Large intestine (tissue), 3 donors: ENCODE data around the gene KDM4C. TPM values are rescaled to one million over a fixed set of nuclear protein-coding genes. Genes with fewer than 3 reads are reported as not detected.

Experiments used
- DNase-seq, 2 donors: peaks; one replicate each; pipeline versions ENCODE4 v3.0.0 to v3.0.0-alpha.2; 2013
- H3K27ac ChIP-seq: one replicate; pipeline ENCODE4 v1.5.1; 2013; ENCODE audit warnings: low read length
- H3K27me3 ChIP-seq: 2 replicates; pipeline ENCODE4 v1.6.1; 2013; ENCODE audit warnings: low read length; ENCODE audit not compliant: control insufficient read depth, insufficient read depth
- H3K36me3 ChIP-seq: 2 replicates; pipeline ENCODE4 v1.6.1; 2013; ENCODE audit warnings: low read length; ENCODE audit not compliant: control insufficient read depth, insufficient read depth
- H3K4me1 ChIP-seq: one replicate; pipeline ENCODE4 v1.6.1; 2013; ENCODE audit warnings: low read length; ENCODE audit not compliant: control insufficient read depth, insufficient read depth
- H3K4me3 ChIP-seq: one replicate; pipeline ENCODE4 v1.5.1; 2013; ENCODE audit warnings: low read length
- H3K9me3 ChIP-seq: one replicate; pipeline ENCODE4 v1.6.1; 2013; ENCODE audit warnings: mild to moderate bottlenecking, low read depth, low read length, moderate library complexity; ENCODE audit not compliant: control insufficient read depth
- WGBS: methylation state at CpG from one replicate; pipeline ENCODE4 v1.1.5; 2013; ENCODE audit warnings: low lambda C conversion rate; ENCODE audit not compliant: insufficient coverage; 5-methylcytosine and 5-hydroxymethylcytosine counted together
- polyA plus RNA-seq: library from polyadenylated mRNA; unstranded; fragments of 120-200 nt; gene quantifications from one replicate; pipeline ENCODE4 v1.2.1, GENCODE V29; 2013

KDM4C gene
- polyA plus RNA-seq, 1 donor, result 27.2 TPM

GRCh38 chr9:6827439-6828145, 69.8 kb downstream of the KDM4C start:
- no peak overlapping the region for H3K4me3 ChIP-seq
- DNase-seq, result peak in 1 of 2 donors; percentile 39
- H3K9me3 ChIP-seq, result no peaks in the 10 kb centered on the region
- no peaks in the 10 kb centered on the region for H3K4me1 ChIP-seq
- H3K27me3 ChIP-seq, result no peaks in the 10 kb centered on the region
- peaks cover 14% of the 10 kb centered on the region for H3K36me3 ChIP-seq
- no CpG with 5 or more reads among the region's 4 CpGs for WGBS
- no peak overlapping the region for H3K27ac ChIP-seq

GRCh38 chr9:6829027-6829426, 71.3 kb downstream of the KDM4C start:
- Histone ChIP-seq H3K4me1 (no peaks in the 10 kb centered on the region), H3K27ac (no peak overlapping the region), H3K36me3 (peaks cover 7% of the 10 kb centered on the region), H3K27me3 (no peaks in the 10 kb centered on the region), H3K4me3 (no peak overlapping the region), H3K9me3 (no peaks in the 10 kb centered on the region)
- WGBS, result no CpG with 5 or more reads among the region's 2 CpGs
- DNase-seq, result peak in 1 of 2 donors; percentile 7

DNA sequence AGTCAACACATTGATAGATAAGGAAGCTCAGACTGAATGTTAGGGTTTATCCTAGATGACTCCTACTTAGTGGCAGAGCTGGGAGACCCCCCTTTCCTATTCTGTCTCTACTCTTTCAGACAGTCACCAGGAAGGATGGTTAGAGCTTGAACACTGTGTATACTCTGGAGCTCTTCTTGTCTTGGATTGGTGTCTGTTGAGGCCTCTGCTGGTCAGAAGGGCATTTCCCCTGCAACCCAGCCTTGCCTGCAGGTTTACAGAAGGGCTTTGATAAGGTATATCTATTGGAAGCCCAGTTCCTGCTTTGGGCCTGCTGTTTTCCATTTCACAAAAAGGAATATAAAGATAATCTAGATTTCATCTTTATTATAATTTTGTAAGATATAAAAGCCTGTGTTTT, 71.8 kb downstream of the KDM4C start:
- Histone ChIP-seq H3K36me3 (peaks cover 8% of the 10 kb centered on the region), H3K27ac (no peak overlapping the region), H3K9me3 (peaks cover 2% of the 10 kb centered on the region), H3K27me3 (no peaks in the 10 kb centered on the region), H3K4me1 (no peaks in the 10 kb centered on the region), H3K4me3 (no peak overlapping the region)
- DNase-seq, result no peak

DNA sequence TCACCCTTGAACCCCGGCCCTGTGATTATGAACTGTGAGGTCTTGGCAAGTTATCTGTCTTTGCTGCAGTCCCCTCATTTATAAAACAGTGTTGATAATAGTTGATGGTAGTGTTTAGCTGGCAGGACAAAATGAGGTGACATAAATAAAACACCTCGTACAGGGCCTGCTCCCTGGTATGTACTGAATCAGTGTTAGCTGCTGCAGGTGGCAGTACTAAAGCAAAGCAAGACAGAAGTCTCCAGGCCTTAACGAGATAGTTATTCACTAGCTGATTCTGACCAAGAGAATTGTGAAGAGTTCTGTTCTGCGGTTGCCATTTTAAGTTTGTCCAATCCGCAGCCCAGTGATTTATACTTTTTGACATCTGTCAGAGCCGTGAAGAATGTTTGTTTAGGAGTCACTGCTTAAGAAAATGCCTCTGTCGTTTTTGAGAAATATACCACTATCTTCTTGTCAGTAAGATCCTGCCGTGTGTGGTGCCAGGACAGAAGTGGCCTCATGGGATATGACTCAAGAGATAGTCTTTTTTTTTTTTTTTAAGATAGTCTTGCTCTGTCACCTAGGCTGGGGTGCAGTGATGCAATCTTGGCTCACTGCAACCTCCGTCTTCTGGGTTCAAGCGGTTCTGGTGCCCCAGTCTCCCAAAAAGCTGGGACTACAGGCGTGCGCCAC, 75.9 kb downstream of the KDM4C start:
- peak in 1 of 2 donors; percentile 43 for DNase-seq
- H3K4me3 ChIP-seq, result no peak overlapping the region
- H3K36me3 ChIP-seq, result peaks cover 12% of the 10 kb centered on the region
- H3K9me3 ChIP-seq, result peaks cover 2% of the 10 kb centered on the region
- no peak overlapping the region for H3K27ac ChIP-seq
- WGBS, result no CpG with 5 or more reads among the region's 12 CpGs
- no peaks in the 10 kb centered on the region for H3K27me3 ChIP-seq
- H3K4me1 ChIP-seq, result no peaks in the 10 kb centered on the region

- no peak overlapping the region for H3K4me3 ChIP-seq
- DNase-seq, result no peak
- no peak overlapping the region for H3K27ac ChIP-seq
- peaks cover 2% of the 10 kb centered on the region for H3K9me3 ChIP-seq
- H3K27me3 ChIP-seq, result no peaks in the 10 kb centered on the region
- WGBS, result no CpG with 5 or more reads among the region's 20 CpGs
- no peaks in the 10 kb centered on the region for H3K4me1 ChIP-seq
- peaks cover 12% of the 10 kb centered on the region for H3K36me3 ChIP-seq
Observed at GRCh38 chr9:6834306-6834705, 76.5 kb downstream of the KDM4C start.

DNA sequence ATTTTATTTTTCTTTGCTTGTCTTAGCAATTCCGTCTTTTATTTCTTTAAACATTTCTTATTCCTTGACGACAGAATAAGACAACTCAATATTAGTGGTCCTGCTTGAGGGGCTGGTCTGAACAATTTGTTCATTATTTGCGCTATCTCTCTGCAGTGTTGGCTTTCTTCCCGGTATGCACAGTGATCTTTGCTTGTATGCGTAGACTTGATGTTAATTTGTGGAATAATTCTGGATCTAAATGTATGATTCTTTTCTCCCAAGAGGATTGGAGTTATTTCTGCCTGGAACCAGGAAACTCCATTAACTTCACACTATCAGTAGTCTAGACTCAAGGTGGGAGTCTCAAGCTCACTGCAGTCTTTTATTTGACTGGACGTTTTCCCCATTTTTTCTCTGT, 80.4 kb downstream of the KDM4C start:
- Histone ChIP-seq H3K36me3 (peaks cover 12% of the 10 kb centered on the region), H3K27me3 (no peaks in the 10 kb centered on the region), H3K4me3 (no peak overlapping the region), H3K27ac (no peak overlapping the region), H3K9me3 (peaks cover 2% of the 10 kb centered on the region), H3K4me1 (no peaks in the 10 kb centered on the region)
- no peak for DNase-seq
- 42% methylated on average over 2 of the region's 6 CpGs for WGBS

- Histone ChIP-seq H3K4me3 (no peak overlapping the region), H3K27ac (no peak overlapping the region), H3K36me3 (no peaks in the 10 kb centered on the region), H3K4me1 (no peaks in the 10 kb centered on the region), H3K9me3 (no peaks in the 10 kb centered on the region), H3K27me3 (no peaks in the 10 kb centered on the region)
- DNase-seq, result no peak
- WGBS, result 100% methylated on average over 1 of the region's 3 CpGs
Observed at GRCh38 chr9:6842584-6842947, 84.8 kb downstream of the KDM4C start.

DNA sequence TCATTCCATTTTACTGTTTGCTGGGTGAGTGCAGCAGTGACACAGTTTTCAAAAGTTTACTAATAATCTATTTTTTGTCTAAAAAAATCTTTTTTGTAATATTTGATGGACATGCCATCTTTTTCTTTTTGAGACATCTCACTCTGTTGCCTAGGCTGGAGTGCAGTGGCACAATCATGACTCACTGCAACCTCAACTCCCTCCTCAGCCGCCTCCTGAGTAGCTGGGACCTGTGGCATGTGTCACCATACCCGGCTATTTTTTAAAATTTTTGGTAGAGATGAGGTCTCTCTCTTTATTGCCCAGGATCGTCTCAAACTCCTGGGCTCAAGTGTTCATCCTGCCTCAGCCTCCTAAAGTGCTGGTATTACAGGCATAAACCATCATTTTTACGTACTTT, 86.0 kb downstream of the KDM4C start:
- no peaks in the 10 kb centered on the region for H3K9me3 ChIP-seq
- H3K36me3 ChIP-seq, result no peaks in the 10 kb centered on the region
- 100% methylated on average over 3 of the region's 4 CpGs for WGBS
- DNase-seq, result no peak
- H3K27me3 ChIP-seq, result no peaks in the 10 kb centered on the region
- no peak overlapping the region for H3K27ac ChIP-seq
- H3K4me3 ChIP-seq, result no peak overlapping the region
- H3K4me1 ChIP-seq, result no peaks in the 10 kb centered on the region

GRCh38 chr9:6844267-6844666, 86.5 kb downstream of the KDM4C start:
- no peak overlapping the region for H3K4me3 ChIP-seq
- H3K9me3 ChIP-seq, result no peaks in the 10 kb centered on the region
- H3K27me3 ChIP-seq, result no peaks in the 10 kb centered on the region
- H3K4me1 ChIP-seq, result no peaks in the 10 kb centered on the region
- H3K36me3 ChIP-seq, result no peaks in the 10 kb centered on the region
- DNase-seq, result no peak
- 93% methylated on average over 2 of the region's 4 CpGs for WGBS
- H3K27ac ChIP-seq, result no peak overlapping the region

DNA sequence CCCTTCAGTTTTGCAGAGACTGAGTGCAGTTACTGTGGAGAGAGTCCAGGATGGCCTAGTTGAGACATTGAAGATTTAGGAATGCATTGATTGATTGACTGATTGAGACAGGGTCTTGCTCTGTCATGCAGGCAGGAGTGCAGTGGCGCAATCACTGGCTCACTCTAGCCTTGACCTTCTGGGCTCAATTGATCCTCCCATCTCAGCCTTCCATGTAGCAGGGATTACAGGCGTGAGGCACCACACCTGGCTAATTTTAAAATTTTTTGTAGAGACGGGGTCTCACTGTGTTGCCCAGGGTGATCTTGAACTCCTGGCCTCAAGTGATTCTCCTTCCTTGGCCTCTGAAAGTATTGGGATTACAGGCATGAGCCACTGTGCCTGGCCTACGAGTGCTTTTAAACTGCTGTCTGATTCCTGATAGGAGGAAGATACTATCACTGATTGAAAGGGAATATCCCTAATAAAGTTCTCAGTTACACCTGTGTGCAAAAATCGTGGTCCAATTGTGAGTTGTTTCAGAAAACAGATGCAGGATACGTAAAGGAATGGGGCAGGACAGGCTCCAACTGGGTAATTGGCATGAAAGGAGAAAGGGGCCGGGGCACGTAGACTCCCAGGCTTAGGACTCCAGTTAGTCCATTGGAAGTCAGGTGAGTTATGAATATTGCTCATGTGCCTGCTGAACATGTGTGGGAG, 87.5 kb downstream of the KDM4C start:
- Histone ChIP-seq H3K4me1 (no peaks in the 10 kb centered on the region), H3K27me3 (no peaks in the 10 kb centered on the region), H3K4me3 (no peak overlapping the region), H3K9me3 (no peaks in the 10 kb centered on the region), H3K27ac (no peak overlapping the region), H3K36me3 (peaks cover 7% of the 10 kb centered on the region)
- DNase-seq, result no peak
- WGBS, result no CpG with 5 or more reads among the region's 8 CpGs
